ENCODE data around the gene JMJD6. TPM values are rescaled to one million over a fixed set of nuclear protein-coding genes. Genes with fewer than 3 reads are reported as not detected.

Gene JMJD6
- total RNA-seq, 1 donor from 2014 or later, result 29.6 TPM

- TF ChIP-seq, protein P1, sequence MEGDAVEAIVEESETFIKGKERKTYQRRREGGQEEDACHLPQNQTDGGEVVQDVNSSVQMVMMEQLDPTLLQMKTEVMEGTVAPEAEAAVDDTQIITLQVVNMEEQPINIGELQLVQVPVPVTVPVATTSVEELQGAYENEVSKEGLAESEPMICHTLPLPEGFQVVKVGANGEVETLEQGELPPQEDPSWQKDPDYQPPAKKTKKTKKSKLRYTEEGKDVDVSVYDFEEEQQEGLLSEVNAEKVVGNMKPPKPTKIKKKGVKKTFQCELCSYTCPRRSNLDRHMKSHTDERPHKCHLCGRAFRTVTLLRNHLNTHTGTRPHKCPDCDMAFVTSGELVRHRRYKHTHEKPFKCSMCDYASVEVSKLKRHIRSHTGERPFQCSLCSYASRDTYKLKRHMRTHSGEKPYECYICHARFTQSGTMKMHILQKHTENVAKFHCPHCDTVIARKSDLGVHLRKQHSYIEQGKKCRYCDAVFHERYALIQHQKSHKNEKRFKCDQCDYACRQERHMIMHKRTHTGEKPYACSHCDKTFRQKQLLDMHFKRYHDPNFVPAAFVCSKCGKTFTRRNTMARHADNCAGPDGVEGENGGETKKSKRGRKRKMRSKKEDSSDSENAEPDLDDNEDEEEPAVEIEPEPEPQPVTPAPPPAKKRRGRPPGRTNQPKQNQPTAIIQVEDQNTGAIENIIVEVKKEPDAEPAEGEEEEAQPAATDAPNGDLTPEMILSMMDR (IDR thresholded peaks at IDR 0.05), result no peak
- no peak for ATAC-seq
- intact Hi-C loops (cut with DNase I), result no loop called here
These were observed 28.9 kb upstream of the JMJD6 start for GRCh38 chr17:76755285-76755684.

DNA sequence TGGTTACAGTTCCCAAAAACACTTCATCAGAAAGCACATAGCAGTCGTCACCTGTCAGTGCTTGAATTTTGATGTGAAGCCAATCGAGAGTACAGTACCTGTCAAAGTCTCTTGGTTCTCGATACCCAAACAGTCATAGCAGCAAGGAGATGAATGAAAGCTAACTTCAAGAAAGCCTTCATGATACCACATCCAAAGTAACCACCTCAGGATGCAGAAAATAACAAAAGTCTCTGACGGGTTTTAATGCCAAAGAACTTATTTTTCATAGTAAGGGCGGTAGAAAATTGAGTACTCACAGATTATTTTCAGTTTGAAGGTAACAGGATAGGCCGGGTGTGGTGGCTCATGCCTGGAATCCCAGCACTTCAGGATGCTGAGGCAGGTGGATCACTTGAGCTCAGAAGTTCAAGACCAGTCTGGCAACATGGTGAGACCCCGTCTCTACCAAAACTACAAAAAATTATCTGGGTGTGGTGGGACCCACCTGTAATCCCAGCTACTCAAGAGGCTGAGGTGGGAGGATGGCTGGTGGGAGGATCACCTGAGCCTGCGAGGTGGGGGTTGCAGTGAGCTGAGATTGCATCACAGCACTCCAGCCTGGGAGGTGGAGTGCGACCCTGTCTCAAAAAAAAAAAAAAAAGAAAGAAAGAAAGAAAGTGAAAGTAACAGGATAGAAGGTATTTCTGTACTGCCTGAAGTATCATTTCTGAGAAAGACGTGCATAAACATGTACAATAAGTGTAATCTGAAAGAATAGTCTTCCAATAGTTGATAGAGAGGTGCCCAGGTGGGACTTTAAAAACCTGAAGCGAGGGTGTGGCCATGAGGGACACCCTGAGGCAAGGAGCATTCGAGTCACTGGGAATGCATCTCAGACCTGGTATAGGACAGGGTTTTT lies 26.9 kb upstream of the JMJD6 start:
- ATAC-seq, result peak in 1 of 2 donors; percentile 43
- no peak overlapping the region for H3K27ac ChIP-seq
- TF ChIP-seq, protein P1 (IDR thresholded peaks at IDR 0.05), result no peak
- peaks cover 58% of the 10 kb centered on the region for H3K36me3 ChIP-seq
- DNase-seq, result no peak
- no peaks in the 10 kb centered on the region for H3K9me3 ChIP-seq
- intact Hi-C loops (cut with DNase I), result no loop called here
- no peak overlapping the region for H3K4me3 ChIP-seq
- no peaks in the 10 kb centered on the region for H3K27me3 ChIP-seq (ENCODE audit: low read depth)
- H3K4me1 ChIP-seq, result peaks cover 1% of the 10 kb centered on the region

More at GRCh38 chr17:76755285-76755684, 28.9 kb upstream of the JMJD6 start:
- Histone ChIP-seq H3K4me1 (no peaks in the 10 kb centered on the region), H3K36me3 (peaks cover 50% of the 10 kb centered on the region), H3K9me3 (no peaks in the 10 kb centered on the region), H3K27me3 (ENCODE audit: low read depth) (no peaks in the 10 kb centered on the region), H3K27ac (no peak overlapping the region), H3K4me3 (no peak overlapping the region)
- DNase-seq, result no peak

GRCh38 chr17:76752006-76752405 lies 25.6 kb upstream of the JMJD6 start:
- intact Hi-C loops (cut with DNase I), result no loop called here
- Histone ChIP-seq H3K27ac (no peak overlapping the region), H3K4me1 (peaks cover 4% of the 10 kb centered on the region), H3K36me3 (peaks cover 50% of the 10 kb centered on the region), H3K4me3 (no peak overlapping the region), H3K27me3 (ENCODE audit: low read depth) (no peaks in the 10 kb centered on the region), H3K9me3 (no peaks in the 10 kb centered on the region)
- no peak for ATAC-seq
- TF ChIP-seq, protein P1 (IDR thresholded peaks at IDR 0.05), result no peak
- no peak for DNase-seq

- intact Hi-C loops (cut with DNase I), result no loop called here
- TF ChIP-seq, protein P1 (IDR thresholded peaks at IDR 0.05), result no peak
- no peak for ATAC-seq
- Histone ChIP-seq H3K4me1 (peaks cover 4% of the 10 kb centered on the region), H3K4me3 (no peak overlapping the region), H3K36me3 (peaks cover 50% of the 10 kb centered on the region), H3K27me3 (ENCODE audit: low read depth) (no peaks in the 10 kb centered on the region), H3K9me3 (no peaks in the 10 kb centered on the region), H3K27ac (no peak overlapping the region)
- DNase-seq, result no peak
These were observed 25.1 kb upstream of the JMJD6 start for GRCh38 chr17:76751416-76751993.

- TF ChIP-seq, protein P1 (IDR thresholded peaks at IDR 0.05), result no peak
- Histone ChIP-seq H3K36me3 (peaks cover 55% of the 10 kb centered on the region), H3K4me1 (peaks cover 4% of the 10 kb centered on the region), H3K4me3 (no peak overlapping the region), H3K27ac (peak overlapping the region; percentile 9), H3K27me3 (ENCODE audit: low read depth) (no peaks in the 10 kb centered on the region), H3K9me3 (no peaks in the 10 kb centered on the region)
- ATAC-seq (no peak), DNase-seq (no peak)
- intact Hi-C loops (cut with DNase I), result no loop called here
These were observed 22.3 kb upstream of the JMJD6 start for GRCh38 chr17:76748657-76749056.
